ENCODE measurements around the gene GDF9. TPM values are rescaled to one million over a fixed set of nuclear protein-coding genes. Genes with fewer than 3 reads are reported as not detected.

GDF9 gene
- total RNA-seq, 1 experiment from 2014 or later: 0.24 TPM

DNA sequence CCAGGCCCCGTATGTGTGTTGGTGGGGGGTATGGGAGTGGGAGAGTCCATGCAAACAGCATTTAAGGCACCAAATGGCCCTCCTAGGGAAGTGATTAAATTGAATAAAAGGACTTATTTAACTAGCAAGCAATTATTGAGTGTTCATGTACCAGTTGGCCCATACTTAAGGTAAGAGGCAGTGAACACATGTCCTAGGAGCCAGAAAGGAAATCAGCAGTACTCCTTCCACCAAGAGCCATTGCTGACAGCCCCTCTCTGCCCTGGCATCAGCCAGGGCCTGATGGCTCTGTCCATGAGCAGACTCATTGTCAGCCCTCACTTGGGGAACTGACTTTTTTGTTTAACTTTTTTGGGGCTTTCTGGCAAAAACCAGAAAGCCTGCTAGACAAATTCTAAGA lies 25.4 kb downstream of the GDF9 start:
- Histone ChIP-seq H3K79me1 (ENCODE audit: insufficient read depth, low read depth, low read length, poor library complexity, severe bottlenecking) (no peaks in the 10 kb centered on the region), H2BK15ac (ENCODE audit: low read depth, low read length) (no peak overlapping the region), H3K9ac (ENCODE audit: extremely low read depth, insufficient read length, low read length) (no peak overlapping the region), H3K27me3 (ENCODE audit: insufficient read depth, low read length) (no peaks in the 10 kb centered on the region), H2BK20ac (ENCODE audit: low read depth, low read length, poor library complexity, severe bottlenecking) (no peak overlapping the region), H2BK5ac (ENCODE audit: insufficient read length, low read length) (no peak overlapping the region), H3K4ac (ENCODE audit: low read depth, low read length) (no peak overlapping the region), H3K27ac (ENCODE audit: insufficient read length, low read depth, low read length) (no peak overlapping the region), H3K4me1 (ENCODE audit: insufficient read depth, low read length) (no peaks in the 10 kb centered on the region), H2BK120ac (ENCODE audit: low read depth, low read length, poor library complexity, severe bottlenecking) (no peak overlapping the region), H3K14ac (ENCODE audit: insufficient read depth, low read length) (no peak overlapping the region), H3K23ac (ENCODE audit: insufficient read length, low read depth, low read length) (no peak overlapping the region), H3K23me2 (ENCODE audit: insufficient read length, low read depth, low read length, poor library complexity, severe bottlenecking) (no peaks in the 10 kb centered on the region), H3K4me2 (ENCODE audit: insufficient read depth, insufficient read length, low read length) (no peak overlapping the region), H3K9me3 (ENCODE audit: control insufficient read depth, low read depth, low read length) (no peaks in the 10 kb centered on the region), H3T11ph (ENCODE audit: low read length) (no peak overlapping the region), H4K8ac (replicated peaks; ENCODE audit: insufficient read length, low read depth, low read length) (no peak overlapping the region), H4K91ac (ENCODE audit: insufficient read length, low read depth, low read length) (no peak overlapping the region), H4K5ac (ENCODE audit: insufficient read length, low read depth, low read length) (no peak overlapping the region), H2AK5ac (ENCODE audit: insufficient read length, low read length) (no peak overlapping the region), H3K56ac (ENCODE audit: insufficient read length, low read depth, low read length) (no peak overlapping the region), H4K20me1 (ENCODE audit: control insufficient read depth, insufficient read depth, insufficient read length) (no peaks in the 10 kb centered on the region), H3K18ac (ENCODE audit: insufficient read length, low read depth, low read length) (no peak overlapping the region), H2BK12ac (ENCODE audit: insufficient read length, low read depth, low read length) (no peak overlapping the region), H3K79me2 (ENCODE audit: insufficient read depth, low read length) (no peaks in the 10 kb centered on the region), H2AFZ (ENCODE audit: low read length) (no peak overlapping the region)
- no CpG with 5 or more reads among the region's 1 CpG for WGBS (ENCODE audit: extremely low coverage, insufficient read length, low lambda C conversion rate)
- Mint-ChIP-seq H3K4me3 (no peak overlapping the region), H3K27me3 (ENCODE audit: low read depth) (peaks cover 2% of the 10 kb centered on the region), H3K36me3 (ENCODE audit: insufficient read depth in 1 of 3, low read depth in 3 of 3) (no peaks in the 10 kb centered on the region), H3K27ac (no peak overlapping the region), H3K9me3 (no peaks in the 10 kb centered on the region), H3K4me1 (no peaks in the 10 kb centered on the region; a peak in 1 of 4 replicates)
- DNase-seq: no peak
- no peak for TF ChIP-seq CTCF (conservative IDR thresholded peaks at IDR 0.05)
